IMR-90 (cell line): ENCODE results near the gene ODAD2. TPM values are rescaled to one million over a fixed set of nuclear protein-coding genes. Genes with fewer than 3 reads are reported as not detected.

Source experiments
- ATAC-seq: fragments of 200-7000 bp; cut with Tn5 transposase; 2 replicates; pipeline ENCODE4 v1.9.1; 2020; ENCODE audit warnings: low read depth, mild to moderate bottlenecking, moderate library complexity
- BruUV-seq: library from RNA; stranded (reverse); fragments of 400-500 nt; replicated peaks from 2 replicates; lab custom pipeline; 2021; lab: Mats Ljungman, UMichigan
- CTCF ChIA-PET: fragments of 300-600 bp; formaldehyde crosslinking; extraction: SDS; loops from one replicate; lab custom pipeline; 2021; ENCODE audit warnings: antibody characterized with exemption; lab: Yijun Ruan, JAX
- POLR2A ChIA-PET: fragments of 300-600 bp; sonication (Branson Sonifier 250); formaldehyde crosslinking; loops from one replicate; lab custom pipeline; 2022; ENCODE audit warnings: antibody characterized with exemption; ENCODE audit not compliant: unreplicated experiment; lab: Charles Lee
- DNase-seq: peaks from one replicate; pipeline ENCODE4 v3.0.0; 2013
- H2AFZ ChIP-seq: replicated peaks from 2 replicates; pipeline ENCODE3; 2013; ENCODE audit warnings: low read length, mild to moderate bottlenecking; ENCODE audit not compliant: poor library complexity
- H2AK5ac ChIP-seq: 2 replicates; pipeline ENCODE4 v1.6.1; 2013; ENCODE audit warnings: low read depth, low read length, inconsistent platforms
- H2AK9ac ChIP-seq: replicated peaks from 2 replicates; pipeline ENCODE3; 2013; ENCODE audit warnings: mild to moderate bottlenecking, low read depth, low read length, moderate library complexity; ENCODE audit not compliant: poor library complexity
- H2BK120ac ChIP-seq: 2 replicates; pipeline ENCODE4 v1.6.1; 2013; ENCODE audit warnings: low read depth, low read length, inconsistent platforms
- H2BK15ac ChIP-seq: 3 replicates; pipeline ENCODE4 v1.6.1; 2013; ENCODE audit warnings: low read depth, low read length, inconsistent platforms
- H2BK20ac ChIP-seq: 2 replicates; pipeline ENCODE4 v1.6.1; 2013; ENCODE audit warnings: low read depth, mild to moderate bottlenecking, inconsistent platforms, low read length, moderate library complexity
- H2BK5ac ChIP-seq: 2 replicates; pipeline ENCODE4 v1.6.1; 2013; ENCODE audit warnings: mild to moderate bottlenecking, low read depth, low read length, inconsistent platforms; ENCODE audit not compliant: poor library complexity, severe bottlenecking
- H3K14ac ChIP-seq: replicated peaks from 2 replicates; pipeline ENCODE4 v1.6.1; 2013; ENCODE audit warnings: low read depth, low read length, inconsistent platforms
- H3K18ac ChIP-seq: 2 replicates; pipeline ENCODE4 v1.6.1; 2013; ENCODE audit warnings: low read depth, low read length, control low read depth
- H3K23ac ChIP-seq: 2 replicates; pipeline ENCODE4 v1.6.1; 2013; ENCODE audit warnings: low read depth, low read length, inconsistent platforms
- H3K27ac ChIP-seq: 2 replicates; pipeline ENCODE4 v1.5.1; 2013; ENCODE audit warnings: mild to moderate bottlenecking, control low read depth, low read length; ENCODE audit not compliant: insufficient read depth
- H3K27me3 ChIP-seq: 2 replicates; pipeline ENCODE4 v1.6.1; 2013; ENCODE audit warnings: low read length; ENCODE audit not compliant: control insufficient read depth, insufficient read depth
- H3K36me3 ChIP-seq: 2 replicates; pipeline ENCODE4 v1.6.1; 2013; ENCODE audit warnings: low read length, mixed read lengths; ENCODE audit not compliant: control insufficient read depth, insufficient read depth
- H3K4ac ChIP-seq: 2 replicates; pipeline ENCODE4 v1.6.1; 2013; ENCODE audit warnings: low read depth, low read length, inconsistent platforms
- H3K4me1 ChIP-seq: 2 replicates; pipeline ENCODE4 v1.6.1; 2013; ENCODE audit warnings: low read length, mixed read lengths; ENCODE audit not compliant: control insufficient read depth, insufficient read depth
- H3K4me2 ChIP-seq: 2 replicates; pipeline ENCODE4 v1.6.1; 2013; ENCODE audit warnings: low read depth, mild to moderate bottlenecking, control low read depth, low read length, moderate library complexity
- H3K4me3 ChIP-seq: 2 replicates; pipeline ENCODE4 v1.5.1; 2013; ENCODE audit warnings: low read depth, mild to moderate bottlenecking, control low read depth, low read length, moderate library complexity; ENCODE audit not compliant: insufficient read depth
- H3K56ac ChIP-seq: 2 replicates; pipeline ENCODE4 v1.6.1; 2013; ENCODE audit warnings: low read length, inconsistent platforms; ENCODE audit not compliant: insufficient read depth; ENCODE audit errors: extremely low read depth
- H3K79me1 ChIP-seq, 2 experiments: 2 replicates each; pipeline ENCODE4 v1.6.1; 2013; ENCODE audit warnings: low read length in 2 of 2, inconsistent platforms in 1 of 2, low read depth in 1 of 2
- H3K9ac ChIP-seq: 2 replicates; pipeline ENCODE4 v1.6.1; 2013; ENCODE audit warnings: low read depth, low read length, control low read depth
- H3K9me1 ChIP-seq: 2 replicates; pipeline ENCODE4 v1.6.1; 2013; ENCODE audit warnings: low read length, inconsistent platforms; ENCODE audit not compliant: insufficient read depth
- H3K9me3 ChIP-seq: 2 replicates; pipeline ENCODE4 v1.6.1; 2013; ENCODE audit warnings: low read length; ENCODE audit not compliant: control insufficient read depth, insufficient read depth
- H4K20me1 ChIP-seq: 2 replicates; pipeline ENCODE4 v1.6.1; 2013; ENCODE audit warnings: low read length, inconsistent platforms; ENCODE audit not compliant: insufficient read depth
- H4K5ac ChIP-seq: 2 replicates; pipeline ENCODE4 v1.6.1; 2013; ENCODE audit warnings: mild to moderate bottlenecking, low read depth, low read length, control low read depth
- H4K8ac ChIP-seq, 2 experiments: 2 replicates each; pipeline ENCODE4 v1.6.1; 2013; ENCODE audit warnings: low read depth in 2 of 2, low read length in 2 of 2, control low read depth in 1 of 2, inconsistent platforms in 1 of 2
- H4K91ac ChIP-seq: 2 replicates; pipeline ENCODE4 v1.6.1; 2013; ENCODE audit warnings: low read depth, low read length, inconsistent platforms; ENCODE audit not compliant: insufficient read depth
- CEBPB ChIP-seq: IDR thresholded peaks from 2 replicates; pipeline ENCODE4 v1.6.1; 2012; ENCODE audit warnings: low read depth, low read length, improper control_type of control experiment
- CHD1 ChIP-seq: IDR thresholded peaks from 2 replicates; pipeline ENCODE4 v1.6.1; 2012; ENCODE audit warnings: low read depth, low read length, improper control_type of control experiment
- FOS ChIP-seq: fragments of 150-350 bp; IDR thresholded peaks from 2 replicates; pipeline ENCODE4 v1.6.1; 2016; ENCODE audit warnings: low read depth, low read length
- MAFK ChIP-seq: IDR thresholded peaks from 2 replicates; pipeline ENCODE4 v1.6.1; 2012; ENCODE audit warnings: low read depth, low read length, improper control_type of control experiment
- MAZ ChIP-seq: IDR thresholded peaks from 2 replicates; pipeline ENCODE4 v1.6.1; 2012; ENCODE audit warnings: low read depth, mild to moderate bottlenecking, low read length, improper control_type of control experiment, moderate library complexity, borderline replicate concordance
- MXI1 ChIP-seq: IDR thresholded peaks from 2 replicates; pipeline ENCODE4 v1.6.1; 2012; ENCODE audit warnings: low read depth, mild to moderate bottlenecking, low read length, moderate library complexity, borderline replicate concordance
- NFE2L2 ChIP-seq: fragments of 150-350 bp; IDR thresholded peaks from 2 replicates; pipeline ENCODE4 v1.6.1; 2016; ENCODE audit warnings: low read depth, mild to moderate bottlenecking, low read length
- POLR2A ChIP-seq: IDR thresholded peaks from 2 replicates; pipeline ENCODE4 v1.6.1; 2012; ENCODE audit warnings: mild to moderate bottlenecking, low read depth, low read length
- RAD21 ChIP-seq: IDR thresholded peaks from 2 replicates; pipeline ENCODE4 v1.6.1; 2012; ENCODE audit warnings: low read length, improper control_type of control experiment
- RCOR1 ChIP-seq: IDR thresholded peaks from 2 replicates; pipeline ENCODE4 v1.6.1; 2012; ENCODE audit warnings: mild to moderate bottlenecking, low read length, improper control_type of control experiment; ENCODE audit not compliant: insufficient replicate concordance
- RFX5 ChIP-seq: IDR thresholded peaks from 2 replicates; pipeline ENCODE4 v1.8.0; 2012; ENCODE audit warnings: low read depth, mild to moderate bottlenecking, low read length, moderate library complexity
- SMC3 ChIP-seq: fragments of 150-350 bp; IDR thresholded peaks from 2 replicates; pipeline ENCODE4 v1.6.1; 2016; ENCODE audit warnings: low read depth, mild to moderate bottlenecking, antibody characterized with exemption, low read length, moderate library complexity
- WGBS, 2 experiments: methylation state at CpG; one replicate each; pipeline versions ENCODE4 v1.1.5 to v1.1.7; 2013; ENCODE audit warnings: missing lambda C conversion rate in 2 of 2; ENCODE audit not compliant: insufficient read length in 1 of 2; ENCODE audit errors: extremely low coverage in 2 of 2; 5-methylcytosine and 5-hydroxymethylcytosine counted together
- dilution Hi-C: fragments of 300-500 bp; cut with HindIII; formaldehyde crosslinking; loops from one replicate; pipeline ENCODE4 v1.14.3; 2018; ENCODE audit warnings: low sequenced_read_pairs; ENCODE audit not compliant: unreplicated experiment
- in situ Hi-C: fragments of 300-500 bp; cut with MboI; formaldehyde crosslinking; loops from 3 replicates; pipeline ENCODE4 v1.14.3; 2019; ENCODE audit warnings: low sequenced_read_pairs, inconsistent platforms, mixed read lengths
- intact Hi-C: fragments of 100-400 bp; cut with micrococcal nuclease; formaldehyde crosslinking; loops from 2 replicates; pipeline ENCODE4 v1.10.0; 2022
- polyA plus RNA-seq, 3 experiments: library from polyadenylated mRNA; depleted of rRNA; stranded (reverse); fragments of >200 nt; gene quantifications; 2 replicates each; pipeline ENCODE4 v1.2.3, GENCODE V29; 2012; ENCODE audit warnings: low replicate concordance in 1 of 3
- total RNA-seq: library from RNA; depleted of rRNA; stranded (reverse); fragments of >200 nt; gene quantifications from 2 replicates; pipeline ENCODE4 v1.2.3, GENCODE V29; 2012
- TF ChIP-seq, protein P1 (sequence below): fragments of 150-350 bp; IDR thresholded peaks from 2 replicates; pipeline ENCODE4 v1.6.1; 2016; ENCODE audit warnings: low read depth, mild to moderate bottlenecking, low read length, moderate library complexity, borderline replicate concordance
- TF ChIP-seq, protein P2 (sequence below): fragments of 150-350 bp; IDR thresholded peaks from 2 replicates; pipeline ENCODE4 v1.6.1; 2017; ENCODE audit warnings: mild to moderate bottlenecking, antibody characterized with exemption, low read length, low read depth

The ODAD2 gene
- total and polyA plus RNA-seq, 2 of the 4 experiments (the other 2 are of a cell fraction): 0.53 to 0.72 TPM

DNA sequence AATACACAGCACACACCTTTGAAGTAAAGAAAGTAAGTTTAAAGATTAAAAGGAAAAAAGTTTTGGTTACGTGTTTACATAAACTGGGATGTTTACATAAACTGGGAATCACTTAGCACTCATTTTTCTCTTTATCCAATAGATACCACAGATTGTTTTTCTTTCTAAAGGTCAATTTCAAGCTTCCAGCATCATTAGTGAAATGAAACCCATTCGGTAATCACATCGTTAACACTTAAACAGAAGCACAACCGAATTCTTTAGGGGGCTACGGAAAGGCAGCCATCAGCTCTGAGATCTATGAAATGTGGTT is 1.1 kb downstream of the ODAD2 start:
- Histone ChIP-seq H2AFZ (peak overlapping the region; percentile 96), H4K91ac (peak overlapping the region; percentile 74), H3K4me2 (peak overlapping the region; percentile 78), H3K4ac (peak overlapping the region; percentile 69; the same call in 1 of the 2 replicates), H3K36me3 (no peaks in the 10 kb centered on the region), H3K14ac (peak overlapping the region; percentile 58), H2BK5ac (peak overlapping the region; percentile 29), H3K9ac (peak overlapping the region; percentile 66), H3K79me1 (no peaks in the 10 kb centered on the region), H4K8ac (peak overlapping the region; percentile 64 to 65), H4K5ac (peak overlapping the region; percentile 62; the same call in 1 of the 2 replicates), H2BK15ac (peak overlapping the region; percentile 59; the same call in 1 of the 3 replicates), H3K27ac (peak overlapping the region; percentile 67), H2BK20ac (peak overlapping the region; percentile 57; the same call in 1 of the 2 replicates), H3K4me3 (peak overlapping the region; percentile 83), H2BK120ac (peak overlapping the region; percentile 75), H3K23ac (peak overlapping the region; percentile 65), H2AK5ac (no peak overlapping the region), H3K27me3 (no peaks in the 10 kb centered on the region), H3K9me1 (no peaks in the 10 kb centered on the region), H2AK9ac (no peak overlapping the region), H3K18ac (peak overlapping the region; percentile 17; the same call in 1 of the 2 replicates), H3K4me1 (peaks cover 1% of the 10 kb centered on the region; the same call in 1 of the 2 replicates), H3K9me3 (no peaks in the 10 kb centered on the region), H4K20me1 (no peaks in the 10 kb centered on the region), H3K56ac (peak overlapping the region; percentile 27; the same call in 1 of the 2 replicates)
- WGBS, 2 experiments: 8% methylated on average over 4 of the region's 5 CpGs; no CpG with 5 or more reads in 1 of the 2 experiments
- no TSS peak for BruUV-seq
- in situ Hi-C loops: no loop called here
- intact Hi-C loops: loop anchor here (5.0 kb wide), 4 partner anchors 49 to 251 kb away; partner anchors contain the start of gene MKX
- POLR2A ChIA-PET: no interaction called here
- TF ChIP-seq MAZ (no peak), POLR2A (no peak), NFE2L2 (no peak), CEBPB (no peak), FOS (no peak), CHD1 (no peak), SMC3 (no peak), MAFK (no peak), RCOR1 (no peak), RAD21 (no peak), RFX5 (no peak), MXI1 (no peak)
- TF ChIP-seq, protein P1, sequence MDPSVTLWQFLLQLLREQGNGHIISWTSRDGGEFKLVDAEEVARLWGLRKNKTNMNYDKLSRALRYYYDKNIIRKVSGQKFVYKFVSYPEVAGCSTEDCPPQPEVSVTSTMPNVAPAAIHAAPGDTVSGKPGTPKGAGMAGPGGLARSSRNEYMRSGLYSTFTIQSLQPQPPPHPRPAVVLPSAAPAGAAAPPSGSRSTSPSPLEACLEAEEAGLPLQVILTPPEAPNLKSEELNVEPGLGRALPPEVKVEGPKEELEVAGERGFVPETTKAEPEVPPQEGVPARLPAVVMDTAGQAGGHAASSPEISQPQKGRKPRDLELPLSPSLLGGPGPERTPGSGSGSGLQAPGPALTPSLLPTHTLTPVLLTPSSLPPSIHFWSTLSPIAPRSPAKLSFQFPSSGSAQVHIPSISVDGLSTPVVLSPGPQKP: no peak
- TF ChIP-seq, protein P2, sequence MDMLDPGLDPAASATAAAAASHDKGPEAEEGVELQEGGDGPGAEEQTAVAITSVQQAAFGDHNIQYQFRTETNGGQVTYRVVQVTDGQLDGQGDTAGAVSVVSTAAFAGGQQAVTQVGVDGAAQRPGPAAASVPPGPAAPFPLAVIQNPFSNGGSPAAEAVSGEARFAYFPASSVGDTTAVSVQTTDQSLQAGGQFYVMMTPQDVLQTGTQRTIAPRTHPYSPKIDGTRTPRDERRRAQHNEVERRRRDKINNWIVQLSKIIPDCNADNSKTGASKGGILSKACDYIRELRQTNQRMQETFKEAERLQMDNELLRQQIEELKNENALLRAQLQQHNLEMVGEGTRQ: no peak
- no peak for ATAC-seq
- DNase-seq: no peak
- dilution Hi-C loops: no loop called here
- CTCF ChIA-PET: interaction anchor here (0.5 kb wide), 1 partner anchor 239 kb away, joined by 3 read pairs; no protein-coding TSS in a partner anchor
